Neural cell (in vitro differentiated cells): Measurements from ENCODE around the gene SCGB3A1. TPM values are rescaled to one million over a fixed set of nuclear protein-coding genes. Genes with fewer than 3 reads are reported as not detected.

Experiments
- H2AFZ ChIP-seq: fragments of 200-600, 300-800 bp; sonication (generic), shearing (Covaris generic); 2 replicates; pipeline ENCODE4 v1.6.0; 2014; ENCODE audit warnings: low read depth, mild to moderate bottlenecking, antibody characterized with exemption, low read length, moderate library complexity
- H3F3A ChIP-seq: fragments of 200-600 bp; shearing (Covaris generic); 2 replicates; pipeline ENCODE4 v1.6.1; 2016; ENCODE audit warnings: mild to moderate bottlenecking, moderate library complexity, mixed read lengths, antibody characterized with exemption, low read length; ENCODE audit not compliant: insufficient read depth, poor library complexity, severe bottlenecking
- H3K27ac ChIP-seq: fragments of 200-600, 300-800 bp; sonication (generic), shearing (Covaris generic); 2 replicates; pipeline ENCODE4 v1.5.1; 2014; ENCODE audit warnings: mild to moderate bottlenecking, low read length, moderate library complexity
- H3K27me3 ChIP-seq: fragments of 300-800, 200-600 bp; sonication (generic), shearing (Covaris generic); 2 replicates; pipeline ENCODE4 v1.6.0; 2014; ENCODE audit warnings: mild to moderate bottlenecking, low read depth, low read length, moderate library complexity; ENCODE audit not compliant: insufficient read depth
- H3K36me3 ChIP-seq: fragments of 300-800, 200-600 bp; sonication (generic), shearing (Covaris generic); 2 replicates; pipeline ENCODE4 v1.5.1; 2014; ENCODE audit warnings: mild to moderate bottlenecking, antibody characterized with exemption, low read length, moderate library complexity; ENCODE audit not compliant: insufficient read depth
- H3K4me2 ChIP-seq: fragments of 300-800, 200-600 bp; sonication (generic), shearing (Covaris generic); 2 replicates; pipeline ENCODE4 v1.6.0; 2014; ENCODE audit warnings: mild to moderate bottlenecking, low read length
- H3K4me3 ChIP-seq: fragments of 300-800, 200-600 bp; sonication (generic), shearing (Covaris generic); 2 replicates; pipeline ENCODE4 v1.5.1; 2014; ENCODE audit warnings: mild to moderate bottlenecking, low read length, moderate library complexity
- H3K79me2 ChIP-seq: fragments of 200-600 bp; shearing (Covaris generic); replicated peaks from 2 replicates; pipeline ENCODE4 v1.6.0; 2014; ENCODE audit warnings: mild to moderate bottlenecking, low read length, moderate library complexity; ENCODE audit not compliant: insufficient read depth
- H3K9ac ChIP-seq: fragments of 300-800, 200-600 bp; sonication (generic), shearing (Covaris generic); 2 replicates; pipeline ENCODE4 v1.6.1; 2016; ENCODE audit warnings: mild to moderate bottlenecking, low read length, mixed read lengths
- H3K9me2 ChIP-seq: fragments of 200-600 bp; shearing (Covaris generic); 2 replicates; pipeline ENCODE4 v1.6.1; 2016; ENCODE audit warnings: mild to moderate bottlenecking, low read length, mixed read lengths; ENCODE audit not compliant: insufficient read depth
- H3K9me3 ChIP-seq: fragments of 200-600, 300-800 bp; sonication (generic), shearing (Covaris generic); 2 replicates; pipeline ENCODE4 v1.6.1; 2016; ENCODE audit warnings: mild to moderate bottlenecking, mixed run types, low read length, moderate library complexity, mixed read lengths
- H4K20me1 ChIP-seq: fragments of 200-600 bp; shearing (Covaris generic); 2 replicates; pipeline ENCODE4 v1.6.1; 2016; ENCODE audit warnings: mild to moderate bottlenecking, mixed run types; ENCODE audit not compliant: insufficient read depth
- CTCF ChIP-seq: fragments of 450-650 bp; IDR thresholded peaks from 2 replicates; pipeline ENCODE4 v1.5.1; 2014; ENCODE audit warnings: antibody characterized with exemption, mild to moderate bottlenecking, moderate library complexity; ENCODE audit not compliant: poor library complexity, severe bottlenecking
- EP300 ChIP-seq: fragments of 450-650 bp; conservative IDR thresholded peaks from 2 replicates; pipeline ENCODE4 v1.6.1; 2014; ENCODE audit warnings: antibody characterized with exemption, mild to moderate bottlenecking, moderate library complexity; ENCODE audit not compliant: poor library complexity, severe bottlenecking
- EZH2 ChIP-seq: fragments of 200-600, 300-800 bp; shearing (Covaris generic), sonication (generic); IDR thresholded peaks from 2 replicates; pipeline ENCODE4 v1.6.1; 2014; ENCODE audit warnings: antibody characterized with exemption, low read length, borderline replicate concordance, mild to moderate bottlenecking; ENCODE audit not compliant: insufficient read depth, poor library complexity, severe bottlenecking
- MXI1 ChIP-seq: fragments of 450-650 bp; conservative IDR thresholded peaks from 2 replicates; pipeline ENCODE4 v1.6.1; 2014; ENCODE audit warnings: antibody characterized with exemption, mild to moderate bottlenecking; ENCODE audit not compliant: poor library complexity, severe bottlenecking
- POLR2AphosphoS5 ChIP-seq: IDR thresholded peaks from 2 replicates; pipeline ENCODE4 v1.6.1; 2012
- RAD21 ChIP-seq: fragments of 450-650 bp; conservative IDR thresholded peaks from 2 replicates; pipeline ENCODE4 v1.6.1; 2014; ENCODE audit warnings: antibody characterized with exemption, mild to moderate bottlenecking, moderate library complexity
- REST ChIP-seq: IDR thresholded peaks from 2 replicates; pipeline ENCODE4 v1.6.1; 2012; ENCODE audit warnings: borderline replicate concordance
- SMC3 ChIP-seq: fragments of 450-650 bp; conservative IDR thresholded peaks from 2 replicates; pipeline ENCODE4 v1.6.1; 2014; ENCODE audit warnings: antibody characterized with exemption, mild to moderate bottlenecking, moderate library complexity; ENCODE audit not compliant: poor library complexity
- TAF1 ChIP-seq: IDR thresholded peaks from 2 replicates; pipeline ENCODE4 v1.6.1; 2012; ENCODE audit warnings: low read depth
- polyA plus RNA-seq: library from polyadenylated mRNA; depleted of rRNA; stranded (reverse); fragments of >200 nt; gene quantifications from 2 replicates; pipeline ENCODE4 v1.2.3, GENCODE V29; 2014

The SCGB3A1 gene
- polyA plus RNA-seq, 1 donor from 2014 or later: not detected

GRCh38 chr5:180548563-180548962 lies 42.7 kb downstream of the SCGB3A1 start:
- Histone ChIP-seq H3K79me2 (peaks cover 48% of the 10 kb centered on the region), H3F3A (no peaks in the 10 kb centered on the region), H3K9ac (no peak overlapping the region), H3K36me3 (peaks cover 9% of the 10 kb centered on the region), H3K27me3 (no peaks in the 10 kb centered on the region), H3K9me2 (no peaks in the 10 kb centered on the region), H2AFZ (no peak overlapping the region), H3K27ac (no peak overlapping the region), H4K20me1 (no peaks in the 10 kb centered on the region), H3K4me3 (no peak overlapping the region), H3K9me3 (no peaks in the 10 kb centered on the region), H3K4me2 (no peak overlapping the region)
- TF ChIP-seq EP300 (no peak), MXI1 (no peak), SMC3 (no peak), REST (no peak), POLR2AphosphoS5 (no peak), TAF1 (no peak), EZH2 (no peak), CTCF (no peak), RAD21 (no peak)

GRCh38 chr5:180545248-180545647 lies 46.1 kb downstream of the SCGB3A1 start:
- H3K27me3 ChIP-seq: no peaks in the 10 kb centered on the region
- no peaks in the 10 kb centered on the region for H4K20me1 ChIP-seq
- no peak for TF ChIP-seq EP300
- no peak for TF ChIP-seq EZH2
- no peak for TF ChIP-seq TAF1
- TF ChIP-seq SMC3: no peak
- no peak for TF ChIP-seq POLR2AphosphoS5
- TF ChIP-seq CTCF: no peak
- no peak for TF ChIP-seq REST
- no peak for TF ChIP-seq RAD21
- TF ChIP-seq MXI1: no peak
- H3K36me3 ChIP-seq: peaks cover 4% of the 10 kb centered on the region
- no peak overlapping the region for H3K4me3 ChIP-seq
- no peak overlapping the region for H3K9ac ChIP-seq
- H3K79me2 ChIP-seq: peaks cover 75% of the 10 kb centered on the region
- no peaks in the 10 kb centered on the region for H3K9me3 ChIP-seq
- H3K9me2 ChIP-seq: no peaks in the 10 kb centered on the region
- no peak overlapping the region for H3K4me2 ChIP-seq
- H2AFZ ChIP-seq: no peak overlapping the region
- H3F3A ChIP-seq: no peaks in the 10 kb centered on the region
- H3K27ac ChIP-seq: no peak overlapping the region
